ENCODE results near the gene SHC3. TPM values are rescaled to one million over a fixed set of nuclear protein-coding genes. Genes with fewer than 3 reads are reported as not detected.

The SHC3 gene
- total and polyA plus RNA-seq, 2 donors (not counting 1 experiment from before 2014, with no cell fraction given), result 1.7 to 16.2 TPM

- no peak overlapping the region for H2AFZ ChIP-seq (ENCODE audit: low read length)
- H3K4me2 ChIP-seq (ENCODE audit: extremely low read depth, insufficient read depth, low read length), result no peak overlapping the region
- H3K27me3 ChIP-seq (ENCODE audit: control insufficient read depth, insufficient read depth, low read length), result no peaks in the 10 kb centered on the region
- H4K20me1 ChIP-seq (ENCODE audit: control insufficient read depth, extremely low read depth, insufficient read depth, low read length), result no peaks in the 10 kb centered on the region
- no peak overlapping the region for H3K4me3 ChIP-seq (replicated peaks in 1 of 4; ENCODE audit: control extremely low read depth in 1 of 4, insufficient read depth in 1 of 4, low read depth in 3 of 4, low read length in 4 of 4)
- H3K4me1 ChIP-seq (ENCODE audit: control insufficient read depth, extremely low read depth, insufficient read depth, low read length), result no peaks in the 10 kb centered on the region
- no peak overlapping the region for H3K27ac ChIP-seq (ENCODE audit: insufficient read depth, low read length)
- H3K9me3 ChIP-seq (ENCODE audit: control insufficient read depth, insufficient read depth, low read depth, low read length), result no peaks in the 10 kb centered on the region
- no peak for TF ChIP-seq EZH2 (IDR thresholded peaks at IDR 0.05; ENCODE audit: low read length, missing control alignments)
- TF ChIP-seq, protein P1, sequence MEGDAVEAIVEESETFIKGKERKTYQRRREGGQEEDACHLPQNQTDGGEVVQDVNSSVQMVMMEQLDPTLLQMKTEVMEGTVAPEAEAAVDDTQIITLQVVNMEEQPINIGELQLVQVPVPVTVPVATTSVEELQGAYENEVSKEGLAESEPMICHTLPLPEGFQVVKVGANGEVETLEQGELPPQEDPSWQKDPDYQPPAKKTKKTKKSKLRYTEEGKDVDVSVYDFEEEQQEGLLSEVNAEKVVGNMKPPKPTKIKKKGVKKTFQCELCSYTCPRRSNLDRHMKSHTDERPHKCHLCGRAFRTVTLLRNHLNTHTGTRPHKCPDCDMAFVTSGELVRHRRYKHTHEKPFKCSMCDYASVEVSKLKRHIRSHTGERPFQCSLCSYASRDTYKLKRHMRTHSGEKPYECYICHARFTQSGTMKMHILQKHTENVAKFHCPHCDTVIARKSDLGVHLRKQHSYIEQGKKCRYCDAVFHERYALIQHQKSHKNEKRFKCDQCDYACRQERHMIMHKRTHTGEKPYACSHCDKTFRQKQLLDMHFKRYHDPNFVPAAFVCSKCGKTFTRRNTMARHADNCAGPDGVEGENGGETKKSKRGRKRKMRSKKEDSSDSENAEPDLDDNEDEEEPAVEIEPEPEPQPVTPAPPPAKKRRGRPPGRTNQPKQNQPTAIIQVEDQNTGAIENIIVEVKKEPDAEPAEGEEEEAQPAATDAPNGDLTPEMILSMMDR (conservative IDR thresholded peaks at IDR 0.05 in 1 of 2, IDR thresholded peaks at IDR 0.05 in 1 of 2; ENCODE audit: low read depth in 1 of 2, low read length in 2 of 2), result no peak
- H3K36me3 ChIP-seq (ENCODE audit: control insufficient read depth, insufficient read depth, low read length), result no peaks in the 10 kb centered on the region
- peaks cover 2% of the 10 kb centered on the region for H3K79me2 ChIP-seq (ENCODE audit: control insufficient read depth, insufficient read depth, low read length)
- no peak for DNase-seq (ENCODE audit: low read depth in 2 of 2)
- no peak overlapping the region for H3K9ac ChIP-seq (ENCODE audit: insufficient read depth, low read length)
Observed at GRCh38 chr9:89112243-89112642, 66.4 kb downstream of the SHC3 start.

DNA sequence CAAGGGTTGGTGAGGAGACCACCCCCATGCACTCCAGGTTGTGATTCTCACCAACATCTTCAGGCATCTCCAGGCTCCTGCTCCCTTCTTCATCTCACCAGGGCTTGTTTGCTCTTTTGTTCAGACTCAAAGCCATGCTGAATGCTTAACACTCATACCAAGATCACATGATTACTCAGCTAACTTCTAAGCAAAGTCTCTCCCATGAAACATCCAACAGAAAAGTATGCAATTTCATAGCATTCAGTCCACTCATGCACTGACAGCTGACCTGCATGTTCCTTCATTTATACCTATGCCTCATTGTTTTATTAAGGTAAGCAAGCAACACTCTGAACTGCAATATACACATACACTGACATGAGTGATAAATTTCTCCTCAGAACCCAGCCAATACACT is 69.0 kb downstream of the SHC3 start:
- Histone ChIP-seq H3K27me3 (ENCODE audit: control insufficient read depth, insufficient read depth, low read length) (no peaks in the 10 kb centered on the region), H3K4me1 (ENCODE audit: control insufficient read depth, extremely low read depth, insufficient read depth, low read length) (no peaks in the 10 kb centered on the region), H2AFZ (ENCODE audit: low read length) (no peak overlapping the region), H3K4me3 (replicated peaks in 1 of 4; ENCODE audit: control extremely low read depth in 1 of 4, insufficient read depth in 1 of 4, low read depth in 3 of 4, low read length in 4 of 4) (no peak overlapping the region), H3K27ac (ENCODE audit: insufficient read depth, low read length) (no peak overlapping the region), H4K20me1 (ENCODE audit: control insufficient read depth, extremely low read depth, insufficient read depth, low read length) (no peaks in the 10 kb centered on the region), H3K79me2 (ENCODE audit: control insufficient read depth, insufficient read depth, low read length) (peaks cover 2% of the 10 kb centered on the region), H3K36me3 (ENCODE audit: control insufficient read depth, insufficient read depth, low read length) (no peaks in the 10 kb centered on the region), H3K9me3 (ENCODE audit: control insufficient read depth, insufficient read depth, low read depth, low read length) (no peaks in the 10 kb centered on the region), H3K4me2 (ENCODE audit: extremely low read depth, insufficient read depth, low read length) (no peak overlapping the region), H3K9ac (ENCODE audit: insufficient read depth, low read length) (no peak overlapping the region)
- TF ChIP-seq EZH2 (IDR thresholded peaks at IDR 0.05; ENCODE audit: low read length, missing control alignments), result no peak
- TF ChIP-seq, protein P1 (conservative IDR thresholded peaks at IDR 0.05 in 1 of 2, IDR thresholded peaks at IDR 0.05 in 1 of 2; ENCODE audit: low read depth in 1 of 2, low read length in 2 of 2), result no peak
- peak in 1 of 2 donors; percentile 27 for DNase-seq (ENCODE audit: low read depth in 2 of 2)

DNA sequence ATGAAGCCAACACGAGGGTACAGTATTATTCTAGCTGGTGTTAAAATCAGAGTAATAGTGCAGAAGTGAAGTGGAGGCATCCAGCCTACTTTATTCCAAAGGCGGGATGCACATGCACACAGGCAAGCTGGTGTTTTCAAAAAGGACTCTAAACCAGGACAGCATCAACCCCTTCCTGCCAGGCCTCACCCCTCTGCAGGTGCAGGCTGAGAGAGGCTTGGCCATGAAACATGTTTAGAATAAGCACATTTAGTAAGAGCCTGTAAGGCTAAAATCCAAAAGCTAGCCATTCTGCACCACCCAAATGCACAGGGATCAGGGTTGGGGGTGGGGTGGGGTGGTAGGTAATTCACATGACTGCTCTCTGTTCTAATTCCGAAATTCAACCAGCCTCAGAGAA is 71.2 kb downstream of the SHC3 start:
- H3K27ac ChIP-seq (ENCODE audit: insufficient read depth, low read length), result no peak overlapping the region
- no peak for TF ChIP-seq EZH2 (IDR thresholded peaks at IDR 0.05; ENCODE audit: low read length, missing control alignments)
- TF ChIP-seq, protein P1 (conservative IDR thresholded peaks at IDR 0.05 in 1 of 2, IDR thresholded peaks at IDR 0.05 in 1 of 2; ENCODE audit: low read depth in 1 of 2, low read length in 2 of 2), result no peak
- no peak overlapping the region for H3K9ac ChIP-seq (ENCODE audit: insufficient read depth, low read length)
- no peaks in the 10 kb centered on the region for H3K36me3 ChIP-seq (ENCODE audit: control insufficient read depth, insufficient read depth, low read length)
- no peaks in the 10 kb centered on the region for H3K27me3 ChIP-seq (ENCODE audit: control insufficient read depth, insufficient read depth, low read length)
- DNase-seq (ENCODE audit: low read depth in 2 of 2), result no peak
- H4K20me1 ChIP-seq (ENCODE audit: control insufficient read depth, extremely low read depth, insufficient read depth, low read length), result no peaks in the 10 kb centered on the region
- H3K4me2 ChIP-seq (ENCODE audit: extremely low read depth, insufficient read depth, low read length), result no peak overlapping the region
- no peaks in the 10 kb centered on the region for H3K79me2 ChIP-seq (ENCODE audit: control insufficient read depth, insufficient read depth, low read length)
- no peak overlapping the region for H2AFZ ChIP-seq (ENCODE audit: low read length)
- H3K4me1 ChIP-seq (ENCODE audit: control insufficient read depth, extremely low read depth, insufficient read depth, low read length), result no peaks in the 10 kb centered on the region
- H3K4me3 ChIP-seq (replicated peaks in 1 of 4; ENCODE audit: control extremely low read depth in 1 of 4, insufficient read depth in 1 of 4, low read depth in 3 of 4, low read length in 4 of 4), result no peak overlapping the region
- no peaks in the 10 kb centered on the region for H3K9me3 ChIP-seq (ENCODE audit: control insufficient read depth, insufficient read depth, low read depth, low read length)
